ENCODE results near the gene ARHGEF3.
"Not testable (repeated sequence)": the region's sequence is repeated elsewhere in the genome, so short reads cannot be mapped to it uniquely, and the experiment has no call there.

ARHGEF3 gene

DNA sequence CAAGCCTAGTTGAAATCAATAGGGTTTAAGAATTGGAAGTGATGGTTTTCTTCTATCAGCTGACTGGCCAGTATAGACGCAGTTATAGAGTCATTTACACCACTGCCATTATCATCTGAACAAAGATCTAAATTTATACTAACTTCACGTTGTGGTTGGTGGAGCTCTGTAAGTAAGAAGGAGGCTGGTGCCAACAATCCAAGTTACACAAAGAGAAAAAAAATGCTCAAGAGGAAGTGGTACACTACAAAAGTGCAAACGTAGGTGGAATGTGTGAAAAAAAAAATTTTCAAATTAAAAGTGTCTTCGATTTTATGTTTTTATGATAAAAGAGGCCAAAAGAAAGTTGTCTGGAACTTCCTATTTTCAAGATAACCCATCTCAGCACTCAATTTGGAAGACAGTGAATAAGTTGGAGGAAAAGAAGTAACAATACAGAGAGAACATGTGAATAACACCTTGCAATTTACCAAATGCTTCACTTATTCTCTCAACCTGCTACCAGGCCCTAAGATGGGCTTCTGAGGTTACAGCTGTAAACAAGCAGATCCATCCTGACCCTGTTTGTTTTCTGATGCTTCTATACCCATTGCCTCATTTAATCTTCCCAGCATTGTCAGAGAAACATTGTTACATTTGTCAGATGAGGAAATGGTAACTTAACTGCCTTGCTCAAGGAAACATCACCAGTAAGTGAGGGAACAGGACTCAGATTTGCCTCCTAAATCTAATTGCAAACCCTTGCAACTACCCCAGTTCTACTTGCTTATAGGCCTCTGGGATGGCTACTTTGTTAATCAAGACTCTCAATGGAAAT is 106.7 kb downstream of the ARHGEF3 start:
- Histone ChIP-seq H3K79me2 (ENCODE audit: low read length) (no peaks in the 10 kb centered on the region), H3K9ac (ENCODE audit: low read length) (no peak overlapping the region), H3K36me3 (replicated peaks; ENCODE audit: insufficient read depth, low read length) (no peaks in the 10 kb centered on the region), H3K4me2 (ENCODE audit: low read depth, low read length) (no peak overlapping the region), H4K20me1 (ENCODE audit: insufficient read depth, low read length) (no peaks in the 10 kb centered on the region), H3K27me3 (replicated peaks; ENCODE audit: insufficient read depth, low read length) (no peaks in the 10 kb centered on the region), H3F3A (ENCODE audit: insufficient read depth, low read length) (no peaks in the 10 kb centered on the region), H2AFZ (ENCODE audit: low read length) (0 out of 2 replicates have a peak overlapping the region, but pooled peaks have one; percentile 25), H3K4me3 (ENCODE audit: low read length) (no peak overlapping the region), H3K9me3 (replicated peaks; ENCODE audit: insufficient read depth, low read length) (no peaks in the 10 kb centered on the region), H3K27ac (ENCODE audit: low read length) (no peak overlapping the region), H3K4me1 (ENCODE audit: low read length) (peaks cover 12% of the 10 kb centered on the region; the same call in 1 of the 2 replicates), H3K9me2 (replicated peaks; ENCODE audit: insufficient read depth, low read length) (no peaks in the 10 kb centered on the region)
- TF ChIP-seq EZH2phosphoT487 (IDR thresholded peaks at IDR 0.05; ENCODE audit: low read length): no peak
- TF ChIP-seq, protein P1, sequence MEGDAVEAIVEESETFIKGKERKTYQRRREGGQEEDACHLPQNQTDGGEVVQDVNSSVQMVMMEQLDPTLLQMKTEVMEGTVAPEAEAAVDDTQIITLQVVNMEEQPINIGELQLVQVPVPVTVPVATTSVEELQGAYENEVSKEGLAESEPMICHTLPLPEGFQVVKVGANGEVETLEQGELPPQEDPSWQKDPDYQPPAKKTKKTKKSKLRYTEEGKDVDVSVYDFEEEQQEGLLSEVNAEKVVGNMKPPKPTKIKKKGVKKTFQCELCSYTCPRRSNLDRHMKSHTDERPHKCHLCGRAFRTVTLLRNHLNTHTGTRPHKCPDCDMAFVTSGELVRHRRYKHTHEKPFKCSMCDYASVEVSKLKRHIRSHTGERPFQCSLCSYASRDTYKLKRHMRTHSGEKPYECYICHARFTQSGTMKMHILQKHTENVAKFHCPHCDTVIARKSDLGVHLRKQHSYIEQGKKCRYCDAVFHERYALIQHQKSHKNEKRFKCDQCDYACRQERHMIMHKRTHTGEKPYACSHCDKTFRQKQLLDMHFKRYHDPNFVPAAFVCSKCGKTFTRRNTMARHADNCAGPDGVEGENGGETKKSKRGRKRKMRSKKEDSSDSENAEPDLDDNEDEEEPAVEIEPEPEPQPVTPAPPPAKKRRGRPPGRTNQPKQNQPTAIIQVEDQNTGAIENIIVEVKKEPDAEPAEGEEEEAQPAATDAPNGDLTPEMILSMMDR (IDR thresholded peaks at IDR 0.05; ENCODE audit: low read length): no peak
- no peak for TF ChIP-seq EZH2 (optimal IDR thresholded peaks at IDR 0.05; ENCODE audit: low read depth, low read length)
- no peak for DNase-seq

DNA sequence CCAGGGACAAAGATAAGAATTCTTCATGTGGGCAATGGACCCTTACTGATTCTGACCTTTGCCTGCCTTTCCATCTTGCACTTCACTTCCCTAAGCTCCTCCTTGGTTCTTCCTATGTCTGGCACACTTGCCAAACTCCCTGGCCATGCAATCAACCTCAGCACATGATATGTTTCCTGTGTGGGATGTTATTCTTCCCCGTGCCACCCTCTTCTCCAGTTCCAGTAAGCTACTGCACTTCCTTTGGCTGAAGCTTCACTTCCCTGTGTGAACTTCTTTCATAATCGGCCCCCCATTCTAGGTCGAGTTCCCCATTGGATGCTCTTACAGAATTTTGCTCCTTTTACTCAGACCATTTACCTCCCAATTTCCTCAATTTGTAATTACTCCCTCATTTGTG is 108.0 kb downstream of the ARHGEF3 start:
- Histone ChIP-seq H3K4me2 (ENCODE audit: low read depth, low read length) (peak overlapping the region; percentile 31; the same call in 1 of the 2 replicates), H3K27me3 (replicated peaks; ENCODE audit: insufficient read depth, low read length) (no peaks in the 10 kb centered on the region), H3K27ac (ENCODE audit: low read length) (no peak overlapping the region), H3F3A (ENCODE audit: insufficient read depth, low read length) (no peaks in the 10 kb centered on the region), H4K20me1 (ENCODE audit: insufficient read depth, low read length) (no peaks in the 10 kb centered on the region), H3K4me3 (ENCODE audit: low read length) (no peak overlapping the region), H3K9ac (ENCODE audit: low read length) (no peak overlapping the region), H3K36me3 (replicated peaks; ENCODE audit: insufficient read depth, low read length) (no peaks in the 10 kb centered on the region), H2AFZ (ENCODE audit: low read length) (no peak overlapping the region), H3K4me1 (ENCODE audit: low read length) (peaks cover 12% of the 10 kb centered on the region; the same call in 1 of the 2 replicates), H3K9me2 (replicated peaks; ENCODE audit: insufficient read depth, low read length) (no peaks in the 10 kb centered on the region), H3K79me2 (ENCODE audit: low read length) (no peaks in the 10 kb centered on the region), H3K9me3 (replicated peaks; ENCODE audit: insufficient read depth, low read length) (no peaks in the 10 kb centered on the region)
- no peak for DNase-seq
- TF ChIP-seq, protein P1 (IDR thresholded peaks at IDR 0.05; ENCODE audit: low read length): no peak
- TF ChIP-seq EZH2 (optimal IDR thresholded peaks at IDR 0.05; ENCODE audit: low read depth, low read length) (no peak), EZH2phosphoT487 (IDR thresholded peaks at IDR 0.05; ENCODE audit: low read length) (no peak)

DNA sequence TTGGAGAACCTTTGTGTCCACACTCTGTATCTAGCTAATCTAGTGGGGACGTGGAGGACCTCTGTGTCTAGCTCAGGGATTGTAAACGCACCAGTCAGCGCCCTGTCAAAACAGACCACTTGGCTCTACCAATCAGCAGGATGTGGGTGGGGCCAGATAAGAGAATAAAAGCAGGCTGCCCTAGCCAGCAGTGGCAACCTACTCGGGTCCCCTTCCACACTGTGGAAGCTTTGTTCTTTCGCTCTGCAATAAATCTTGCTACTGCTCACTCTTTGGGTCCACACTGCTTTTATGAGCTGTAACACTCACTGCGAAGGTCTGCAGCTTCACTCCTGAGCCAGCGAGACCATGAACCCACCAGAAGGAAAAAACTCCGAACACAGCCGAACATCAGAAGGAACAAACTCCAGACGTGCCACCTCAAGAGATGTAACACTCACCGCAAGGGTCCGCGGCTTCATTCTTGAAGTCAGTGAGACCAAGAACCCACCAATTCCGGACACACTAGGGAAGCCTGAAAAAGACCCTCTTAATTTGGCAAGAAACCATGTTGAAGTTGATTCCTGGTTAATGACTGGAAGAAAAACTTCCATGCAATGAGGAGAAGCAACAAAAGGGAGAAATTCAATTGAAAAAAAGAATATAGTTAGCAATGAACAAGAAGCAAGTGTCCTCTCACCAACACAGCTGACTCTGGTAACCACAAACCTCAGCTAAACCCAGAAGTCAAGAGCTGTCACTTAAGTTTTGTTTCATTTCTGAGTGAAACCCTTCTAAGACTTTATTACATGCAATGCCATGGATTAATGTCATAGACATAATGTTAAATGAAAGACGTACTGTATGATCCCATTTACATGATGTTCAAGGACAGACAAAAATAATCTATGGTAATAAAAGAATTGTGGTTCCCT is 109.0 kb downstream of the ARHGEF3 start:
- not testable (repeated sequence) for H3F3A ChIP-seq (ENCODE audit: insufficient read depth, low read length); H3K27ac ChIP-seq (ENCODE audit: low read length); H3K9me3 ChIP-seq (replicated peaks; ENCODE audit: insufficient read depth, low read length); H3K9ac ChIP-seq (ENCODE audit: low read length); H3K27me3 ChIP-seq (replicated peaks; ENCODE audit: insufficient read depth, low read length); H4K20me1 ChIP-seq (ENCODE audit: insufficient read depth, low read length); H3K79me2 ChIP-seq (ENCODE audit: low read length); H3K36me3 ChIP-seq (replicated peaks; ENCODE audit: insufficient read depth, low read length); H3K9me2 ChIP-seq (replicated peaks; ENCODE audit: insufficient read depth, low read length); H3K4me3 ChIP-seq (ENCODE audit: low read length); H2AFZ ChIP-seq (ENCODE audit: low read length)
- peak; percentile 74 for DNase-seq
- H3K4me2 ChIP-seq (ENCODE audit: low read depth, low read length): peak overlapping the region; percentile 31
- peaks cover 12% of the 10 kb centered on the region; the same call in 1 of the 2 replicates for H3K4me1 ChIP-seq (ENCODE audit: low read length)

DNA sequence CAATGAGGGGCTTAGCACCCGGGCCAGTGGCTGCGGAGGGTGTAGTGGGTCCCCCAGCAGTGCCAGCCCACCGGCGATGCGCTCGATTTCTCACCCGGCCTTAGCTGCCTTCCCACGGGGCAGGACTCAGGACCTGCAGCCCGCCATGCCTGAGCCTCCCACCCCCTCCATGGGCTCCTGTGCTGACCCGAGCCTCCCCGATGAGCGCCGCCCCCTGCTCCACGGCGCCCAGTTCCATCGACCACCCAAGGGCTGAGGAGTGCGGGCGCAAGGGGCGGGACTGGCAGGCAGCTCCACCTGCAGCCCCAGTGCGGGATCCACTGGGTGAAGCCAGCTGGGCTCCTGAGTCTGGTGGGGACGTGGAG is 109.8 kb downstream of the ARHGEF3 start:
- not testable (repeated sequence) for H3K79me2 ChIP-seq (ENCODE audit: low read length); DNase-seq; H3K9me3 ChIP-seq (replicated peaks; ENCODE audit: insufficient read depth, low read length); H3K4me3 ChIP-seq (ENCODE audit: low read length); H3K9me2 ChIP-seq (replicated peaks; ENCODE audit: insufficient read depth, low read length); H2AFZ ChIP-seq (ENCODE audit: low read length); H3K9ac ChIP-seq (ENCODE audit: low read length); H3F3A ChIP-seq (ENCODE audit: insufficient read depth, low read length); H3K27ac ChIP-seq (ENCODE audit: low read length); H3K4me2 ChIP-seq (ENCODE audit: low read depth, low read length); H3K36me3 ChIP-seq (replicated peaks; ENCODE audit: insufficient read depth, low read length); H4K20me1 ChIP-seq (ENCODE audit: insufficient read depth, low read length); H3K27me3 ChIP-seq (replicated peaks; ENCODE audit: insufficient read depth, low read length)
- peaks cover 12% of the 10 kb centered on the region; the same call in 1 of the 2 replicates for H3K4me1 ChIP-seq (ENCODE audit: low read length)

Data from MM.1S (cell line).